GM12875 (cell line): ENCODE results near the gene PSMD6.

Experiments
- H3K4me3 ChIP-seq: one replicate; pipeline ENCODE4 v1.5.1; 2011; ENCODE audit warnings: low read depth, low read length, control low read depth
- CTCF ChIP-seq: IDR thresholded peaks from 2 replicates; pipeline ENCODE4 v1.5.1; 2011; ENCODE audit warnings: low read depth, mild to moderate bottlenecking, control low read depth, inconsistent platforms, low read length, moderate library complexity, borderline replicate concordance; ENCODE audit not compliant: insufficient read depth

The PSMD6 gene

DNA sequence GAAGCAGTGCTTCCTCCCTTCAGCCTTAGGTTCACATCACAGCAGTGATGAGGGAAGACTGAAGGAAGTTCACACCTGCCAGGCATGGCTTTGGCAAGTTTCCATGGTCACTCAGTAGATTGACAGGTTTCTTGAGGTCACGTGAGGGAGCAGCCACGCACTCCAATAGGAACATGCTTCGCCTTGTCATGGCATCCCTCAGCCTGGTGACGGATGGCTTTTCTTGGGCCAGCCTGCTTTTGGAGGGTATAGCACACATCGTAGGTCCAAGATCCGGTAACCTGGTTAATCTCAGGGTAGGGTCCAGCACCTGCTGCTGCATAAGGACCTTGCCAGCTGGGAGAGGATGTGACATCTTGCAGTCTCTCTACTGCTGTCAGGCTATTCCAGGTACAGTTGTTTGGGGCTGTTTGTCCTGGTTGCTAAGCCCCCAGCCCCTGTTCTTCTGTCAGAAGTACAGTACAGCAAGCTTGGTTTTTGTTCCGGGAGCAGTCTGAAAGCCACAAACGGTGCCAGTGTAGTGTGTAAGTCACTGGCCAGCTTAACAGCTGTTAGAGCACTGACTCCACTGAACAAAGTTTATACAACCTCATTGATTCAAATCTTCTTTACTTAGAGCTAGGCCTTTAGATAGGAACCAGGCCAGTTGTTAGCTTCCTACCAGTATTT is 42.3 kb downstream of the PSMD6 start:
- no peak for TF ChIP-seq CTCF
- no peak overlapping the region for H3K4me3 ChIP-seq

DNA sequence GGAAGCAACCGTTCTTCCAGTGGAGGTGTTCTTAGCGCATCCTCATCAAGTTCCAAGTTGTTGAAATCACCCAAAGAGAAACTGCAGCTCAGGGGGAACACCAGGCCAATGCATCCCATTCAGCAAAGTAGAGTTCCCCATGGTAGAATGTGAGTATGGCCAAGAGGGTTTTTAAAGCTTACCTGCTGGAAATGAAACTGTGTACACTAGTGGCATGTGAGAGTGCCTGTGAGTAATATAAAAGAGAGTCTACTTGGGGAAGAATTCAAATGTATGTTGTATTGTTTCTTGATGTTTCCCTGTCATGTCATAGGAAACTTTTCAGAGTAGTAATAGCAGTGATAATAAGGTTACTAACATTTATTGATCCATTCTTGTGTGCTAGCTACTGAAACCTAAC is 43.3 kb downstream of the PSMD6 start:
- H3K4me3 ChIP-seq: no peak overlapping the region
- no peak for TF ChIP-seq CTCF

DNA sequence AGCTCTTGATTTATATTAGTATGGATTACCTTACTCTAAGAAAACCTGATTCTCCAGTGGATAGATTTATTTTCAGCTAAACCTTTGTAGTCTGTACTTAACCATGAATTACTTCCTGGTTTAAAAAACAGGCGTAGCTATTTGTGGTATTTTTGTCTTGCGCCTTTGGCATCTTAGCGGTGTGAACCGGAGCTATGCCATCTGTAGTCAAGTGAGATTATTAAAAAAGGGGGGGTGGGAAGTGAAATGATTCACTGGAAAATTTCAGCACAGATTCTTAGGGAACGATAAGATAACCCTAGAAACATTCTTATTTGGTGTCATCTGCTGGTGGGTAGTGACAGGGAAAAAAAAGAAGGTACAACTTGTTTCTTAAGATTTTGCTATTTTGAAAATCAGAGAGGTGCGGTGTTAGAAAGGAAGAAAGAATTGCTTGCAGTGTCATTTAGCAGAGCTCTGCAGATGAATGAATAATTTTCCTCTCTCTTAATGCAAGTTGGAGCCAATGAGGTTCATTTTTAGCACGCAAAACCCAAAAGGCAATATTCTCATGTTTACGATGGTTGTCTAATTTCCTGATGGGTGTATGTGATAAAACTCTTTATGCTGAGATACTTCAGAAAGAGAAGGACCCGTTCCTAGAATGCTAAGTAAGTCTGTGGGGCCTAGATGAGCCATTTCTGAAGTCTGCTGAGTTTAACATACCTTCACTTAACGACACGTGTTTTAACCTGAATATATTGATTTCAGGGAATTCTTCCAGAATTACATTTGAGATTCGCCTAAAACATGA is 44.0 kb downstream of the PSMD6 start:
- no peak overlapping the region for H3K4me3 ChIP-seq
- no peak for TF ChIP-seq CTCF

GRCh38 chr3:63977893-63978292 is 45.4 kb downstream of the PSMD6 start:
- H3K4me3 ChIP-seq: no peak overlapping the region
- no peak for TF ChIP-seq CTCF

GRCh38 chr3:63976872-63977200 is 46.5 kb downstream of the PSMD6 start:
- TF ChIP-seq CTCF: no peak
- no peak overlapping the region for H3K4me3 ChIP-seq

- no peak overlapping the region for H3K4me3 ChIP-seq
- TF ChIP-seq CTCF: no peak
Observed at GRCh38 chr3:63976161-63976871, 47.0 kb downstream of the PSMD6 start.
